ENCODE data around the gene THSD7B. TPM values are rescaled to one million over a fixed set of nuclear protein-coding genes. Genes with fewer than 3 reads are reported as not detected.

Gene THSD7B
- total and polyA plus RNA-seq, 2 experiments from 2014 or later = 0.86 to 3.8 TPM

GRCh38 chr2:137220438-137220993 lies 455.2 kb downstream of the THSD7B start (continued):
- no peak for TF ChIP-seq ZNF462 (CRISPR knock-in tag; IDR thresholded peaks at IDR 0.05)

GRCh38 chr2:137221797-137222492 lies 456.6 kb downstream of the THSD7B start:
- no peaks in the 10 kb centered on the region for H3K9me2 ChIP-seq (ENCODE audit: insufficient read depth)
- no peaks in the 10 kb centered on the region; the same call in 1 of the 2 replicates for H3K4me1 ChIP-seq (ENCODE audit: insufficient read depth)
- ATAC-seq (no peak), DNase-seq (ENCODE audit: low spot score) (no peak)
- no peaks in the 10 kb centered on the region for H3K27me3 Mint-ChIP-seq (ENCODE audit: insufficient read depth, low read depth, poor library complexity)
- no peaks in the 10 kb centered on the region for H3K36me3 Mint-ChIP-seq (ENCODE audit: low read depth)
- H3K4me3 Mint-ChIP-seq = no peak overlapping the region
- H3K79me2 ChIP-seq (replicated peaks; ENCODE audit: insufficient read depth) = no peaks in the 10 kb centered on the region
- H3K27ac ChIP-seq (ENCODE audit: low read depth) = no peak overlapping the region
- H3K36me3 ChIP-seq (ENCODE audit: insufficient read depth) = no peaks in the 10 kb centered on the region
- H3K4me3 ChIP-seq = no peak overlapping the region
- no peak overlapping the region for H3K27ac Mint-ChIP-seq
- H3K4me2 ChIP-seq = no peak overlapping the region
- H3K4me1 Mint-ChIP-seq = peaks cover 24% of the 10 kb centered on the region; the same call in 2 of the 3 replicates
- H3F3A ChIP-seq (replicated peaks; ENCODE audit: low read depth) = no peaks in the 10 kb centered on the region
- no peaks in the 10 kb centered on the region for H3K9me3 Mint-ChIP-seq
- H2AFZ ChIP-seq = no peak overlapping the region
- TF ChIP-seq NANOG (IDR thresholded peaks at IDR 0.05; ENCODE audit: borderline replicate concordance) (no peak), POLR2AphosphoS5 (IDR thresholded peaks at IDR 0.05; ENCODE audit: low read depth) (no peak), EZH2 (IDR thresholded peaks at IDR 0.05; ENCODE audit: low read depth, unreplicated experiment) (no peak), ETS1 (IDR thresholded peaks at IDR 0.05) (no peak), JUNB (IDR thresholded peaks at IDR 0.05; ENCODE audit: unreplicated experiment) (no peak), EZH2phosphoT487 (IDR thresholded peaks at IDR 0.05; ENCODE audit: unreplicated experiment) (no peak), STAT1 (IDR thresholded peaks at IDR 0.05; ENCODE audit: unreplicated experiment) (no peak), ZNF331 (CRISPR knock-in tag; IDR thresholded peaks at IDR 0.05; ENCODE audit: low read depth) (no peak), CREB1 (CRISPR knock-in tag; IDR thresholded peaks at IDR 0.05; ENCODE audit: low read depth) (no peak)
- TF ChIP-seq, protein P1, sequence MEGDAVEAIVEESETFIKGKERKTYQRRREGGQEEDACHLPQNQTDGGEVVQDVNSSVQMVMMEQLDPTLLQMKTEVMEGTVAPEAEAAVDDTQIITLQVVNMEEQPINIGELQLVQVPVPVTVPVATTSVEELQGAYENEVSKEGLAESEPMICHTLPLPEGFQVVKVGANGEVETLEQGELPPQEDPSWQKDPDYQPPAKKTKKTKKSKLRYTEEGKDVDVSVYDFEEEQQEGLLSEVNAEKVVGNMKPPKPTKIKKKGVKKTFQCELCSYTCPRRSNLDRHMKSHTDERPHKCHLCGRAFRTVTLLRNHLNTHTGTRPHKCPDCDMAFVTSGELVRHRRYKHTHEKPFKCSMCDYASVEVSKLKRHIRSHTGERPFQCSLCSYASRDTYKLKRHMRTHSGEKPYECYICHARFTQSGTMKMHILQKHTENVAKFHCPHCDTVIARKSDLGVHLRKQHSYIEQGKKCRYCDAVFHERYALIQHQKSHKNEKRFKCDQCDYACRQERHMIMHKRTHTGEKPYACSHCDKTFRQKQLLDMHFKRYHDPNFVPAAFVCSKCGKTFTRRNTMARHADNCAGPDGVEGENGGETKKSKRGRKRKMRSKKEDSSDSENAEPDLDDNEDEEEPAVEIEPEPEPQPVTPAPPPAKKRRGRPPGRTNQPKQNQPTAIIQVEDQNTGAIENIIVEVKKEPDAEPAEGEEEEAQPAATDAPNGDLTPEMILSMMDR (conservative IDR thresholded peaks at IDR 0.05; ENCODE audit: low read depth in 2 of 2) = no peak
- no peaks in the 10 kb centered on the region for H4K20me1 ChIP-seq (replicated peaks; ENCODE audit: insufficient read depth)
- no peaks in the 10 kb centered on the region for H3K27me3 ChIP-seq (ENCODE audit: insufficient read depth)
